Measurements from ENCODE around the gene EIPR1. TPM values are rescaled to one million over a fixed set of nuclear protein-coding genes. Genes with fewer than 3 reads are reported as not detected.

EIPR1 gene
- total and polyA plus RNA-seq, 9 donors = 6.6 to 16.6 (median 8.9) TPM

DNA sequence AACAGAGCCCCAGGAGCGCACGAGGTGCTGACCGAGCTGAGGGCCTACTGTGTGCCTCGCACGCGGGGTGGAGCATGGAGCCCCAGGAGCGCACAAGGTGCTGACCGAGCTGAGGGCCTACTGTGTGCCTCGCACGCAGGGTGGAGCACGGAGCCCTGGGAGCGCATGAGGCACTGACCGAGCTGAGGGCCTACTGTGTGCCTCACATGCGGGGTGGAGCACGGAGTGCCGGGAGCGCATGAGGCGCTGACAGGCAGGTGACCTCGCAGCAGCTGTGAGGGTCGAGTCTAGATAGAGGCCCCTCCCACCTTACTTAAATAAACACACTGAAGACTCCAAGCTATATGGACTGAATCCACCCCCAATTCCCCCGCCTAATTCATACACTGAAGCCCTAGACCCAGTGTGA lies 60.3 kb downstream of the EIPR1 start:
- no peak for DNase-seq
- Histone ChIP-seq H3K27ac (no peak overlapping the region), H3K36me3 (no peaks in the 10 kb centered on the region), H3K4me1 (ENCODE audit: insufficient read depth) (no peaks in the 10 kb centered on the region), H3K27me3 (no peaks in the 10 kb centered on the region), H3K9me3 (no peaks in the 10 kb centered on the region), H3K4me3 (no peak overlapping the region)
- intact Hi-C loops (cut with DNase I) = no loop called here
- TF ChIP-seq POLR2A (IDR thresholded peaks at IDR 0.05) (no peak), EP300 (IDR thresholded peaks at IDR 0.05) (no peak)
- TF ChIP-seq, protein P1, sequence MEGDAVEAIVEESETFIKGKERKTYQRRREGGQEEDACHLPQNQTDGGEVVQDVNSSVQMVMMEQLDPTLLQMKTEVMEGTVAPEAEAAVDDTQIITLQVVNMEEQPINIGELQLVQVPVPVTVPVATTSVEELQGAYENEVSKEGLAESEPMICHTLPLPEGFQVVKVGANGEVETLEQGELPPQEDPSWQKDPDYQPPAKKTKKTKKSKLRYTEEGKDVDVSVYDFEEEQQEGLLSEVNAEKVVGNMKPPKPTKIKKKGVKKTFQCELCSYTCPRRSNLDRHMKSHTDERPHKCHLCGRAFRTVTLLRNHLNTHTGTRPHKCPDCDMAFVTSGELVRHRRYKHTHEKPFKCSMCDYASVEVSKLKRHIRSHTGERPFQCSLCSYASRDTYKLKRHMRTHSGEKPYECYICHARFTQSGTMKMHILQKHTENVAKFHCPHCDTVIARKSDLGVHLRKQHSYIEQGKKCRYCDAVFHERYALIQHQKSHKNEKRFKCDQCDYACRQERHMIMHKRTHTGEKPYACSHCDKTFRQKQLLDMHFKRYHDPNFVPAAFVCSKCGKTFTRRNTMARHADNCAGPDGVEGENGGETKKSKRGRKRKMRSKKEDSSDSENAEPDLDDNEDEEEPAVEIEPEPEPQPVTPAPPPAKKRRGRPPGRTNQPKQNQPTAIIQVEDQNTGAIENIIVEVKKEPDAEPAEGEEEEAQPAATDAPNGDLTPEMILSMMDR (IDR thresholded peaks at IDR 0.05) = no peak
- WGBS, 3 donors = 86 to 91% (median 88%) methylated on average over 21 of the region's 21 CpGs

DNA sequence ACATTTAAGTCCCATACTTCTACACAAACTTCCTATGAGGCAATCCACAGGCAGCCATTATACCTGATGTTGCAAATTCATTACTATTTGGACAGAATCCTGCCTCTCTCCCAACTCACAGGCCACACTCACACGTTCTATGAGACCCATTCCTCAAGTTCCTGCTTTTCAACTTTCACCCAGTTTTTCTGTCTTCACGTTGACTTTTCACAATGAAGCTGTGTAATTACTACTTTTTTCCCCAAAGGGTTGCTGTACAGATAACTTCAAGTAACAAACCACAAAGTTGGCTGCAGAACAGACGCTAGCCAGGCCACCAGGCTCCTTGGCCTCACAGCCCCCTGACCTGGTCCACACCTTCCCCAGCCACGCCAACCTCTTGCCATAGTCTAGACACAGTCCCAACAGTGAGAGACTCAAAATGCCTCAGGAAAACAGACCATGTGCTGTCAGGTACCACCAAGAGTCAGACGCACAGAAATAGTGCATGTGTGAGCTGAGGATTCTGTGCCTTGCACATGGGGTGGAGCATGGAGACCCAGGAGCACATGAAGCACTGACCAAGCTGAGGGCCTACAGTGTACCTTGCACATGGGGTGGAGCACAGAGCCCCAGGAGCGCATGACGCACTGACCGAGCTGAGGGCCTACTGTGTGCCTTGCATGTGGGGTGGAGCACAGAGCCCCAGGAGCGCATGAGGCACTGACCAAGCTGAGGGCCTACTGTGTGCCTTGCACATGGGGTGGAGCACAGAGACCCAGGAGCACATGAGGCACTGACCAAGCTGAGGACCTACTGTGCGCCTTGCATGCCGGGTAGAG lies 61.0 kb downstream of the EIPR1 start:
- WGBS, 3 donors = 89 to 95% (median 91%) methylated on average over 11 of the region's 11 CpGs
- Histone ChIP-seq H3K27me3 (no peaks in the 10 kb centered on the region), H3K27ac (no peak overlapping the region), H3K36me3 (no peaks in the 10 kb centered on the region), H3K4me1 (ENCODE audit: insufficient read depth) (no peaks in the 10 kb centered on the region), H3K4me3 (no peak overlapping the region), H3K9me3 (no peaks in the 10 kb centered on the region)
- DNase-seq = no peak
- intact Hi-C loops (cut with DNase I) = no loop called here
- TF ChIP-seq EP300 (IDR thresholded peaks at IDR 0.05) = no peak
- TF ChIP-seq, protein P1 (IDR thresholded peaks at IDR 0.05) = no peak
- TF ChIP-seq POLR2A (IDR thresholded peaks at IDR 0.05) = no peak

DNA sequence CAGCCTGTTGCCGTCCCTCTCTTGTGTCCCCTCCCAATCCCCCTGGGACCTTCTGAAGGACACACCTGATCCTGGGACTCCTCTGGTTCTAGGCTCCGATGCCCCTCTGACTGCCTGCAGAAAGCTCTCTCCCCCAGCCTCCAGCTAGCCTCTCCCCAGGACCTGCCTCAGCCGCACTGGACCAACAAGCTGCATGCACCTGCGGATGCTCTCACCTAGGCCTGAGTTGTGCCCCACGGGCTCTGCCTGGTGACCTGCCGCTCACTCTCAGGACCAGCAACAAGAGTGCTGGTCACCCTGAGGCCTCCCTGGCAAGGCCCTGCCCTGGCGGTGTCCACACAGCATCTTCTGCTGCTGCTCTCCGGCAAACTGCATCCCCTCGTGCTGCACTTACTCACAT lies 63.0 kb downstream of the EIPR1 start:
- DNase-seq = no peak
- Histone ChIP-seq H3K27me3 (no peaks in the 10 kb centered on the region), H3K36me3 (no peaks in the 10 kb centered on the region), H3K27ac (no peak overlapping the region), H3K9me3 (no peaks in the 10 kb centered on the region), H3K4me1 (ENCODE audit: insufficient read depth) (peaks cover 2% of the 10 kb centered on the region), H3K4me3 (no peak overlapping the region)
- TF ChIP-seq EP300 (IDR thresholded peaks at IDR 0.05) (no peak), POLR2A (IDR thresholded peaks at IDR 0.05) (no peak)
- TF ChIP-seq, protein P1 (IDR thresholded peaks at IDR 0.05) = no peak
- WGBS, 3 donors = 87 to 92% (median 91%) methylated on average over 8 to 9 of the region's 9 CpGs
- intact Hi-C loops (cut with DNase I) = no loop called here

DNA sequence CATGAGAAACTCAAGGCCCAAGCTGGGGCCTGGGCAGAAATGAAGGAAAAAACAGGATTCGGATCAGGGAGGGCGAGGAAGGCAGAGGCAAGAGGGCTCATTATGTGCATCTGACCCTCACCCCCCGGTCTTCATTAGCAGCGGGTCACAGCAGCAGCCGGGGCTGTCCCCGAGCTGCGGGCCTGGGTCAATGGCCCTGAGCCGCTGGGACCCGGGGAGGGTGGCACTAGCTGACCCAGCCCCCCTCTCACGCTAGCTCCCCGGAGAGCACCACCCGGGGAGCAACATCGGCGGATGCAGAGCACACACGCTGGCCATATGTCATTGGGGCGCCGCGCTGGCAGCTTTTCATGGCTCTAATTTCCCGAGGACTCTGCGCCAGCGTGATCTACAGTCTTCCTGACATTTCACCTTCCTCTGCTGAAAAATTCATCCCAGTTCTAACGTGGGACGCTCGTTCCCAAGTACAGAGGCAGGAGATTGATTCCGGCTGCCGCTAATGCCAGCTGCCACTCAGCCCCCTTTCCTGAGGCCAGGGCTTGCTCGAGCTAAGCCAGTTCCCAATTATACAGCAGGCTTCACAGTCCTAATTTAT lies 63.7 kb downstream of the EIPR1 start:
- H3K9me3 ChIP-seq = no peaks in the 10 kb centered on the region
- TF ChIP-seq POLR2A (IDR thresholded peaks at IDR 0.05) = no peak
- TF ChIP-seq, protein P1 (IDR thresholded peaks at IDR 0.05) = no peak
- TF ChIP-seq EP300 (IDR thresholded peaks at IDR 0.05) = no peak
- WGBS, 3 donors = 41 to 42% (median 42%) methylated on average over 27 of the region's 27 CpGs
- H3K27ac ChIP-seq = no peak overlapping the region
- intact Hi-C loops (cut with DNase I) = no loop called here
- peak in 1 of 5 donors; percentile 18 for DNase-seq
- H3K4me3 ChIP-seq = no peak overlapping the region
- no peaks in the 10 kb centered on the region for H3K27me3 ChIP-seq
- peaks cover 2% of the 10 kb centered on the region for H3K4me1 ChIP-seq (ENCODE audit: insufficient read depth)
- no peaks in the 10 kb centered on the region for H3K36me3 ChIP-seq

All from ovary (tissue), 9 donors.